ENCODE data around the gene SCAPER. TPM values are rescaled to one million over a fixed set of nuclear protein-coding genes. Genes with fewer than 3 reads are reported as not detected.
A peak's percentile ranks its signal among the peaks of the same experiment; 100 is the strongest.

SCAPER gene
- total and polyA plus RNA-seq, 12 donors: 6.9 to 48.1 (median 39.5) TPM

- no peak overlapping the region for H3K27ac ChIP-seq
- no peak for TF ChIP-seq CTCF (IDR thresholded peaks at IDR 0.05)
- H3K36me3 ChIP-seq: peaks cover 0 to 15% (median 7%) of the 10 kb centered on the region in 9 donors
- no peaks in the 10 kb centered on the region for H3K9me3 ChIP-seq
- H3K4me1 ChIP-seq: peaks cover 0 to 17% (median 11%) of the 10 kb centered on the region in 9 donors
- no peaks in the 10 kb centered on the region for H3K27me3 ChIP-seq
- no peak overlapping the region for H3K4me3 ChIP-seq
- peak in 5 of 8 donors; percentile 37 to 82 (median 42) for ATAC-seq
- 47 to 50% methylated on average over 11 of the region's 11 CpGs for WGBS, 2 donors
- DNase-seq: no peak
- intact Hi-C loops (cut with DNase I): no loop called here
These were observed 537.0 kb downstream of the SCAPER start for GRCh38 chr15:76368122-76368621.

GRCh38 chr15:76366714-76367113 lies 538.4 kb downstream of the SCAPER start:
- intact Hi-C loops (cut with DNase I): no loop called here
- H3K27ac ChIP-seq: no peak overlapping the region
- H3K4me1 ChIP-seq: peaks cover 0 to 17% (median 11%) of the 10 kb centered on the region in 9 donors
- H3K4me3 ChIP-seq: no peak overlapping the region
- H3K36me3 ChIP-seq: peaks cover 0 to 5% (median 0%) of the 10 kb centered on the region in 9 donors
- DNase-seq: no peak
- no peak for ATAC-seq
- no peak for TF ChIP-seq CTCF (IDR thresholded peaks at IDR 0.05)
- no peaks in the 10 kb centered on the region for H3K9me3 ChIP-seq
- 93 to 100% methylated on average over 1 of the region's 1 CpG for WGBS, 2 donors
- no peaks in the 10 kb centered on the region for H3K27me3 ChIP-seq

- H3K4me1 ChIP-seq: peaks cover 0 to 10% (median 6%) of the 10 kb centered on the region in 9 donors
- no peak for ATAC-seq
- H3K9me3 ChIP-seq: no peaks in the 10 kb centered on the region
- peaks cover 0 to 10% (median 0%) of the 10 kb centered on the region in 9 donors for H3K36me3 ChIP-seq
- H3K4me3 ChIP-seq: no peak overlapping the region
- TF ChIP-seq CTCF (IDR thresholded peaks at IDR 0.05): no peak
- 81 to 82% methylated on average over 2 of the region's 2 CpGs for WGBS, 2 donors
- intact Hi-C loops (cut with DNase I): no loop called here
- DNase-seq: no peak
- no peaks in the 10 kb centered on the region for H3K27me3 ChIP-seq
- H3K27ac ChIP-seq: no peak overlapping the region
These were observed 541.9 kb downstream of the SCAPER start for GRCh38 chr15:76363251-76363650.

- Histone ChIP-seq H3K9me3 (no peaks in the 10 kb centered on the region), H3K4me1 (no peaks in the 10 kb centered on the region), H3K36me3 (peaks cover 0 to 10% (median 0%) of the 10 kb centered on the region in 9 donors), H3K27ac (no peak overlapping the region), H3K4me3 (no peak overlapping the region), H3K27me3 (peaks cover 0 to 4% (median 0%) of the 10 kb centered on the region in 7 donors)
- DNase-seq (no peak), ATAC-seq (no peak)
- TF ChIP-seq CTCF (IDR thresholded peaks at IDR 0.05): no peak
- intact Hi-C loops (cut with DNase I): no loop called here
- WGBS, 2 donors: 93% methylated on average over 3 of the region's 3 CpGs
These were observed 544.7 kb downstream of the SCAPER start for GRCh38 chr15:76360416-76360815.

All from heart right ventricle (tissue), 16 donors.